Mesenchymal stem cell (in vitro differentiated cells and primary cell): ENCODE measurements around the gene TTLL12.
A peak's percentile ranks its signal among the peaks of the same experiment; 100 is the strongest.

ENCODE experiments used
- DNase-seq: peaks from one replicate; pipeline ENCODE4 v3.0.0-alpha.2; 2013
- H2AFZ ChIP-seq: one replicate; pipeline ENCODE4 v1.6.1; 2013; ENCODE audit warnings: low read depth, mild to moderate bottlenecking, control low read depth, inconsistent platforms, low read length, moderate library complexity
- H2AK5ac ChIP-seq: 2 replicates; pipeline ENCODE4 v1.6.1; 2013; ENCODE audit warnings: low read length, moderate library complexity, mild to moderate bottlenecking, inconsistent platforms; ENCODE audit not compliant: severe bottlenecking
- H2BK120ac ChIP-seq: one replicate; pipeline ENCODE4 v1.6.1; 2013; ENCODE audit warnings: low read depth, mild to moderate bottlenecking, inconsistent platforms, low read length, moderate library complexity
- H2BK12ac ChIP-seq, 2 experiments: one replicate each; pipeline ENCODE4 v1.6.1; 2013; ENCODE audit warnings: inconsistent platforms in 2 of 2, low read length in 2 of 2, mild to moderate bottlenecking in 2 of 2, moderate library complexity in 2 of 2, control low read depth in 1 of 2
- H2BK15ac ChIP-seq: one replicate; pipeline ENCODE4 v1.6.1; 2013; ENCODE audit warnings: mild to moderate bottlenecking, low read depth, inconsistent platforms; ENCODE audit not compliant: poor library complexity, severe bottlenecking
- H2BK5ac ChIP-seq: 2 replicates; pipeline ENCODE4 v1.6.1; 2013; ENCODE audit warnings: low read depth, mild to moderate bottlenecking, low read length, control low read depth, inconsistent platforms; ENCODE audit not compliant: poor library complexity, severe bottlenecking
- H3K14ac ChIP-seq, 2 experiments: one replicate each; pipeline ENCODE4 v1.6.1; 2013; ENCODE audit warnings: inconsistent platforms in 2 of 2, low read length in 2 of 2, control low read depth in 1 of 2, mild to moderate bottlenecking in 1 of 2, moderate library complexity in 1 of 2
- H3K18ac ChIP-seq, 2 experiments: one replicate each; pipeline ENCODE4 v1.6.1; 2013; ENCODE audit warnings: inconsistent platforms in 2 of 2, low read length in 2 of 2, control low read depth in 1 of 2, low read depth in 1 of 2, mild to moderate bottlenecking in 1 of 2
- H3K23ac ChIP-seq, 2 experiments: one replicate each; pipeline ENCODE4 v1.6.1; 2013; ENCODE audit warnings: inconsistent platforms in 2 of 2, low read length in 2 of 2, mild to moderate bottlenecking in 2 of 2, moderate library complexity in 2 of 2, control low read depth in 1 of 2
- H3K27ac ChIP-seq: 2 replicates; pipeline ENCODE4 v1.5.1; 2013; ENCODE audit warnings: mild to moderate bottlenecking, moderate library complexity, low read length, control low read depth, inconsistent platforms; ENCODE audit not compliant: poor library complexity, severe bottlenecking
- H3K27me3 ChIP-seq, 2 experiments: 2 replicates each; pipeline versions ENCODE4 v1.6.1 to v1.7.0; 2013; ENCODE audit warnings: low read length in 2 of 2, mild to moderate bottlenecking in 2 of 2, moderate library complexity in 2 of 2, control low read depth in 1 of 2, inconsistent platforms in 1 of 2; ENCODE audit not compliant: control insufficient read depth in 1 of 2, insufficient read depth in 1 of 2
- H3K36me3 ChIP-seq, 2 experiments: 2 replicates each; pipeline versions ENCODE4 v1.6.1 to v1.7.0; 2013; ENCODE audit warnings: low read length in 2 of 2, control low read depth in 1 of 2, inconsistent platforms in 1 of 2, low read depth in 1 of 2, mild to moderate bottlenecking in 1 of 2; ENCODE audit not compliant: insufficient read depth in 2 of 2, control insufficient read depth in 1 of 2
- H3K4ac ChIP-seq, 2 experiments: one replicate each; pipeline ENCODE4 v1.6.1; 2013; ENCODE audit warnings: inconsistent platforms in 2 of 2, low read length in 2 of 2, mild to moderate bottlenecking in 2 of 2, moderate library complexity in 2 of 2, control low read depth in 1 of 2, low read depth in 1 of 2
- H3K4me1 ChIP-seq: 2 replicates; pipeline ENCODE4 v1.6.1; 2013; ENCODE audit warnings: low read depth, low read length, control low read depth; ENCODE audit not compliant: control insufficient read depth, insufficient read depth
- H3K4me2 ChIP-seq: 2 replicates; pipeline ENCODE4 v1.6.1; 2013; ENCODE audit warnings: low read length, mild to moderate bottlenecking, inconsistent platforms; ENCODE audit not compliant: poor library complexity, severe bottlenecking
- H3K4me3 ChIP-seq, 2 experiments: 2 replicates each; pipeline versions ENCODE4 v1.5.1 to v1.7.0; 2013; ENCODE audit warnings: low read length in 2 of 2, mild to moderate bottlenecking in 2 of 2, control low read depth in 1 of 2, low read depth in 1 of 2; ENCODE audit not compliant: insufficient read depth in 1 of 2
- H3K79me1 ChIP-seq: replicated peaks from 2 replicates; pipeline ENCODE4 v1.6.1; 2013; ENCODE audit warnings: mild to moderate bottlenecking, control low read depth, low read length, inconsistent platforms; ENCODE audit not compliant: poor library complexity, severe bottlenecking
- H3K9ac ChIP-seq: 2 replicates; pipeline ENCODE4 v1.7.0; 2013; ENCODE audit warnings: mild to moderate bottlenecking, low read length, moderate library complexity
- H3K9me3 ChIP-seq: 2 replicates; pipeline ENCODE4 v1.7.0; 2013; ENCODE audit warnings: mild to moderate bottlenecking, low read length; ENCODE audit not compliant: control insufficient read depth
- H4K8ac ChIP-seq: one replicate; pipeline ENCODE4 v1.6.1; 2013; ENCODE audit warnings: inconsistent platforms, mild to moderate bottlenecking, low read length, moderate library complexity
- H4K91ac ChIP-seq: one replicate; pipeline ENCODE4 v1.6.1; 2013; ENCODE audit warnings: mild to moderate bottlenecking, low read length, inconsistent platforms
- WGBS: methylation state at CpG from one replicate; pipeline ENCODE4 v1.1.7; 2013; ENCODE audit warnings: mixed read lengths; 5-methylcytosine and 5-hydroxymethylcytosine counted together

TTLL12 gene

DNA sequence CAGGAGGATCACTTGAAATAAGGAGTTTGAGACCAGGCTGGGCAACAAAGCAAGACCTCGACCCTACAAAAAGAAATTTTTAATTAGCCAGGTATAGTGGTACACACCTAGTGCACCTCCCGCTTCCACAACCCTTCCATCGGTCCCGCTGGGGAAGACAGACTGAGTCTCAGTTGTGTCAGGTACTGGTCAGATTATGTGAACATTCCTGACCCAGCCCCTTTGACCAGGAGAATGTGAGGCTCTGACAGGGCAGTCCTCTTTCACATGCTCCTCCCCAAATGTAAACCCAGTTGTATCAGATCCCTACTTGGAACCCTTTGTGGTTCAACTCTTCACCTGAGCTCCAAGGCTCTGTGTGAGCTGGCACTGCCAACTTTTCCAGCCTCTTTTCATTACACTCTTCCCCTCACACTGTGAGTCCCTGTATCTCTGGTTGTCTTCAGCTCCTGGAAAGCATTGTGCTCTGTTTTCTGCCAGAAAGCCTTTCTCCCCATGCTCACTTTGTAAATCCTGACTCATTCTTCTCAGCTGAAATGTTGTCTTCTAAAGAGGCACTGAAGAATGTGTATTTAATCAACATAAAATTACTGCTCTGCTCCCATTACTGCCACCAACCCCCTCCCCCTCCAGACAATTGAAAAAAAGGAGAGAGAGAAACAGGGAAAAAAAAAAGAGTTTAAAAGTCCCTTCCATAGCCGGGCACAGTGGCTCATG lies 2.1 kb upstream of the TTLL12 start:
- Histone ChIP-seq H3K4me3 (no peak overlapping the region), H3K18ac (no peak overlapping the region), H3K36me3 (no peaks in the 10 kb centered on the region), H3K9me3 (no peaks in the 10 kb centered on the region), H3K23ac (no peak overlapping the region), H3K27ac (no peak overlapping the region), H4K8ac (peak overlapping the region; percentile 2), H2BK5ac (no peak overlapping the region), H3K4me1 (peaks cover 18% of the 10 kb centered on the region), H4K91ac (no peak overlapping the region), H3K4ac (no peak overlapping the region), H3K27me3 (peaks cover 0 to 3% of the 10 kb centered on the region in 2 experiments), H3K9ac (no peak overlapping the region), H2AK5ac (no peak overlapping the region), H2BK12ac (no peak overlapping the region), H2BK15ac (peak overlapping the region; percentile 12), H3K79me1 (peaks cover 15% of the 10 kb centered on the region), H3K4me2 (no peak overlapping the region), H2BK120ac (no peak overlapping the region), H3K14ac (no peak overlapping the region), H2AFZ (no peak overlapping the region)
- peak; percentile 25 for DNase-seq
- WGBS, result 99% methylated on average over 5 of the region's 5 CpGs

- peak overlapping the region; percentile 97 for H4K8ac ChIP-seq
- H3K4ac ChIP-seq, result peak overlapping the region in 1 of 2 experiments; percentile 79
- peak overlapping the region; percentile 82 for H3K9ac ChIP-seq
- H3K27me3 ChIP-seq, result peaks cover 0 to 3% of the 10 kb centered on the region in 2 experiments
- no peak overlapping the region for H3K14ac ChIP-seq
- peak overlapping the region; percentile 74 for H3K4me2 ChIP-seq
- H3K4me1 ChIP-seq, result peaks cover 22% of the 10 kb centered on the region
- H2AFZ ChIP-seq, result peak overlapping the region; percentile 92
- peak; percentile 89 for DNase-seq
- peak overlapping the region; percentile 13 for H2AK5ac ChIP-seq
- H3K18ac ChIP-seq, result peak overlapping the region; percentile 83 to 96
- no peak overlapping the region for H2BK15ac ChIP-seq
- H3K79me1 ChIP-seq, result peaks cover 24% of the 10 kb centered on the region
- H3K4me3 ChIP-seq, result peak overlapping the region; percentile 51 to 77
- peak overlapping the region; percentile 52 for H4K91ac ChIP-seq
- no peak overlapping the region for H2BK5ac ChIP-seq
- no peak overlapping the region for H2BK120ac ChIP-seq
- H3K9me3 ChIP-seq, result no peaks in the 10 kb centered on the region
- peaks cover 0 to 3% of the 10 kb centered on the region in 2 experiments for H3K36me3 ChIP-seq
- peak overlapping the region; percentile 92 for H3K27ac ChIP-seq
- peak overlapping the region in 1 of 2 experiments; percentile 35 for H2BK12ac ChIP-seq
- H3K23ac ChIP-seq, result no peak overlapping the region
- WGBS, result 13% methylated on average over 54 of the region's 86 CpGs
These were observed 501 bp upstream of the TTLL12 start for GRCh38 chr22:43187171-43188099.

GRCh38 chr22:43185860-43186261 lies 1.1 kb downstream of the TTLL12 start:
- H3K27ac ChIP-seq, result no peak overlapping the region
- no peak overlapping the region for H2BK5ac ChIP-seq
- no peak overlapping the region for H3K4ac ChIP-seq
- no peak overlapping the region for H2AFZ ChIP-seq
- peak overlapping the region in 1 of 2 experiments; percentile 2 for H3K23ac ChIP-seq
- peak; percentile 52 for DNase-seq
- peaks cover 0 to 3% of the 10 kb centered on the region in 2 experiments for H3K27me3 ChIP-seq
- H3K9ac ChIP-seq, result peak overlapping the region; percentile 88
- H2AK5ac ChIP-seq, result no peak overlapping the region
- peaks cover 33% of the 10 kb centered on the region for H3K79me1 ChIP-seq
- peak overlapping the region; percentile 64 for H2BK120ac ChIP-seq
- peak overlapping the region; percentile 83 for H3K4me2 ChIP-seq
- H4K91ac ChIP-seq, result no peak overlapping the region
- peak overlapping the region in 1 of 2 experiments; percentile 16 for H3K18ac ChIP-seq
- H3K36me3 ChIP-seq, result peaks cover 3 to 15% of the 10 kb centered on the region in 2 experiments
- no peaks in the 10 kb centered on the region for H3K9me3 ChIP-seq
- 28% methylated on average over 12 of the region's 12 CpGs for WGBS
- H2BK12ac ChIP-seq, result no peak overlapping the region
- peak overlapping the region; percentile 36 to 85 for H3K4me3 ChIP-seq
- peaks cover 24% of the 10 kb centered on the region for H3K4me1 ChIP-seq
- H4K8ac ChIP-seq, result no peak overlapping the region
- H3K14ac ChIP-seq, result no peak overlapping the region
- H2BK15ac ChIP-seq, result no peak overlapping the region
